GM23338 (cell line): ENCODE results near the gene ORC2. TPM values are rescaled to one million over a fixed set of nuclear protein-coding genes. Genes with fewer than 3 reads are reported as not detected.
A peak's percentile ranks its signal among the peaks of the same experiment; 100 is the strongest.

Experiments
- ATAC-seq: fragments of 200-7000 bp; cut with Tn5 transposase; 3 replicates; pipeline ENCODE4 v1.9.1; 2020
- DNase-seq: peaks from one replicate; pipeline ENCODE4 v3.0.0-alpha.2; 2015; ENCODE audit warnings: low spot score
- H2AFZ ChIP-seq: fragments of 200-600 bp; sonication (generic); 2 replicates; pipeline ENCODE4 v1.8.0; 2016; ENCODE audit warnings: antibody characterized with exemption, mild to moderate bottlenecking, moderate library complexity
- H3F3A ChIP-seq: fragments of 200-600 bp; sonication (generic); replicated peaks from 2 replicates; pipeline ENCODE4 v1.8.0; 2017; ENCODE audit warnings: antibody characterized with exemption, mixed run types, low read depth
- H3K27ac ChIP-seq: fragments of 200-600 bp; sonication (generic); 2 replicates; pipeline ENCODE4 v1.6.1; 2016; ENCODE audit warnings: low read depth
- H3K27me3 ChIP-seq: fragments of 200-600 bp; sonication (generic); 2 replicates; pipeline ENCODE4 v1.8.0; 2016; ENCODE audit warnings: mild to moderate bottlenecking, mixed run types, moderate library complexity; ENCODE audit not compliant: insufficient read depth
- H3K36me3 ChIP-seq: fragments of 200-600 bp; sonication (generic); 2 replicates; pipeline ENCODE4 v1.8.0; 2016; ENCODE audit warnings: mild to moderate bottlenecking; ENCODE audit not compliant: insufficient read depth
- H3K4me1 ChIP-seq: fragments of 200-600 bp; sonication (generic); 2 replicates; pipeline ENCODE4 v1.8.0; 2016; ENCODE audit warnings: mild to moderate bottlenecking, moderate library complexity; ENCODE audit not compliant: insufficient read depth
- H3K4me2 ChIP-seq: fragments of 200-600 bp; sonication (generic); 2 replicates; pipeline ENCODE4 v1.7.1; 2017; ENCODE audit warnings: mixed run types
- H3K4me3 ChIP-seq: fragments of 200-600 bp; sonication (generic); 2 replicates; pipeline ENCODE4 v1.6.1; 2016; ENCODE audit warnings: mixed run types
- H3K79me2 ChIP-seq: fragments of 200-600 bp; sonication (generic); replicated peaks from 2 replicates; pipeline ENCODE4 v1.8.0; 2017; ENCODE audit warnings: mild to moderate bottlenecking; ENCODE audit not compliant: insufficient read depth
- H3K9me2 ChIP-seq: fragments of 200-600 bp; sonication (generic); 2 replicates; pipeline ENCODE4 v1.8.0; 2017; ENCODE audit not compliant: insufficient read depth
- H4K20me1 ChIP-seq: fragments of 200-600 bp; sonication (generic); replicated peaks from 2 replicates; pipeline ENCODE4 v1.8.0; 2017; ENCODE audit warnings: mild to moderate bottlenecking; ENCODE audit not compliant: insufficient read depth
- H3K27ac Mint-ChIP-seq: 2 replicates; pipeline ENCODE4 v1.8.0; 2020; ENCODE audit warnings: inconsistent platforms, mild to moderate bottlenecking, moderate library complexity, mixed read lengths
- H3K27me3 Mint-ChIP-seq: 3 replicates; pipeline ENCODE4 v1.8.0; 2022; ENCODE audit warnings: low read depth, mild to moderate bottlenecking, moderate library complexity, mixed read lengths, inconsistent platforms; ENCODE audit not compliant: insufficient read depth, poor library complexity
- H3K36me3 Mint-ChIP-seq: 3 replicates; pipeline ENCODE4 v1.8.0; 2021; ENCODE audit warnings: low read depth, mild to moderate bottlenecking, inconsistent platforms, moderate library complexity, mixed read lengths
- H3K4me1 Mint-ChIP-seq: 3 replicates; pipeline ENCODE4 v1.8.0; 2020; ENCODE audit warnings: mild to moderate bottlenecking, inconsistent platforms, mixed read lengths
- H3K4me3 Mint-ChIP-seq: 3 replicates; pipeline ENCODE4 v1.8.0; 2021; ENCODE audit warnings: moderate library complexity, mild to moderate bottlenecking, inconsistent platforms, mixed read lengths
- H3K9me3 Mint-ChIP-seq: 3 replicates; pipeline ENCODE4 v1.8.0; 2020; ENCODE audit warnings: moderate library complexity, mild to moderate bottlenecking, inconsistent platforms, mixed read lengths
- CREB1 ChIP-seq: fragments of 250-450 bp; sonication (Bioruptor Pico); IDR thresholded peaks from 2 replicates; pipeline ENCODE4 v1.5.0; 2020; ENCODE audit warnings: low read depth, mild to moderate bottlenecking, moderate library complexity
- ETS1 ChIP-seq: IDR thresholded peaks from 2 replicates; pipeline ENCODE4 v1.6.1; 2016; ENCODE audit warnings: antibody characterized with exemption
- EZH2 ChIP-seq: fragments of 200-600 bp; sonication (generic); IDR thresholded peaks from one replicate; pipeline ENCODE4 v1.8.0; 2017; ENCODE audit warnings: antibody characterized with exemption, mild to moderate bottlenecking, low read depth; ENCODE audit not compliant: unreplicated experiment
- JUNB ChIP-seq: IDR thresholded peaks from one replicate; pipeline ENCODE4 v1.6.1; 2016; ENCODE audit warnings: antibody characterized with exemption; ENCODE audit not compliant: unreplicated experiment
- NANOG ChIP-seq: IDR thresholded peaks from 2 replicates; pipeline ENCODE4 v1.6.1; 2016; ENCODE audit warnings: antibody characterized with exemption, borderline replicate concordance
- POLR2AphosphoS5 ChIP-seq: IDR thresholded peaks from 2 replicates; pipeline ENCODE4 v1.6.1; 2016; ENCODE audit warnings: antibody characterized with exemption, low read depth
- STAT1 ChIP-seq: IDR thresholded peaks from one replicate; pipeline ENCODE4 v1.6.1; 2016; ENCODE audit warnings: antibody characterized with exemption; ENCODE audit not compliant: unreplicated experiment
- ZNF114 ChIP-seq: fragments of 250-450 bp; sonication (Bioruptor Pico); IDR thresholded peaks from 2 replicates; pipeline ENCODE4 v1.5.0; 2020; ENCODE audit warnings: mild to moderate bottlenecking, moderate library complexity
- ZNF331 ChIP-seq: fragments of 250-450 bp; sonication (Bioruptor Pico); IDR thresholded peaks from 2 replicates; pipeline ENCODE4 v1.5.0; 2020; ENCODE audit warnings: low read depth, mild to moderate bottlenecking, moderate library complexity
- polyA plus RNA-seq: library from polyadenylated mRNA; unstranded; fragments of >200 nt; fragmentation: Nextera tagmentation; extraction: Ambion mirVana; gene quantifications from 2 replicates; pipeline ENCODE4 v1.2.1, GENCODE V29; 2016
- total RNA-seq: library from RNA; depleted of rRNA; stranded (reverse); fragments of >200 nt; shearing (Covaris generic); gene quantifications from 2 replicates; pipeline ENCODE4 v1.2.3, GENCODE V29; 2014
- TF ChIP-seq, protein P1 (sequence below): fragments of 250-450 bp; sonication (Bioruptor Pico); IDR thresholded peaks from 2 replicates; pipeline ENCODE4 v1.5.0; 2020; ENCODE audit warnings: mild to moderate bottlenecking, moderate library complexity

ORC2 gene
- total and polyA plus RNA-seq, 2 experiments from 2014 or later = 26.1 to 42.0 TPM

- peaks cover 18% of the 10 kb centered on the region for H3K4me1 ChIP-seq
- no peaks in the 10 kb centered on the region; the same call in 1 of the 2 replicates for H4K20me1 ChIP-seq
- peaks cover 24% of the 10 kb centered on the region for H3K79me2 ChIP-seq
- Mint-ChIP-seq H3K27ac (no peak overlapping the region), H3K4me1 (peaks cover 24% of the 10 kb centered on the region), H3K9me3 (no peaks in the 10 kb centered on the region; the same call in 2 of the 3 replicates), H3K4me3 (no peak overlapping the region), H3K27me3 (peaks cover 5% of the 10 kb centered on the region), H3K36me3 (peaks cover under 1% of the 10 kb centered on the region; the same call in 1 of the 3 replicates)
- H3K9me2 ChIP-seq = no peaks in the 10 kb centered on the region
- no peak overlapping the region for H3K4me2 ChIP-seq
- ATAC-seq (no peak), DNase-seq (no peak)
- no peak overlapping the region for H3K4me3 ChIP-seq
- H3K36me3 ChIP-seq = no peaks in the 10 kb centered on the region
- peaks cover 7% of the 10 kb centered on the region for H3F3A ChIP-seq
- no peaks in the 10 kb centered on the region for H3K27me3 ChIP-seq
- no peak overlapping the region for H2AFZ ChIP-seq
- peak overlapping the region; percentile 72; the same call in 1 of the 2 replicates for H3K27ac ChIP-seq
- no peak for TF ChIP-seq CREB1
- no peak for TF ChIP-seq ZNF114
- TF ChIP-seq NANOG = no peak
- no peak for TF ChIP-seq ETS1
- TF ChIP-seq, protein P1, sequence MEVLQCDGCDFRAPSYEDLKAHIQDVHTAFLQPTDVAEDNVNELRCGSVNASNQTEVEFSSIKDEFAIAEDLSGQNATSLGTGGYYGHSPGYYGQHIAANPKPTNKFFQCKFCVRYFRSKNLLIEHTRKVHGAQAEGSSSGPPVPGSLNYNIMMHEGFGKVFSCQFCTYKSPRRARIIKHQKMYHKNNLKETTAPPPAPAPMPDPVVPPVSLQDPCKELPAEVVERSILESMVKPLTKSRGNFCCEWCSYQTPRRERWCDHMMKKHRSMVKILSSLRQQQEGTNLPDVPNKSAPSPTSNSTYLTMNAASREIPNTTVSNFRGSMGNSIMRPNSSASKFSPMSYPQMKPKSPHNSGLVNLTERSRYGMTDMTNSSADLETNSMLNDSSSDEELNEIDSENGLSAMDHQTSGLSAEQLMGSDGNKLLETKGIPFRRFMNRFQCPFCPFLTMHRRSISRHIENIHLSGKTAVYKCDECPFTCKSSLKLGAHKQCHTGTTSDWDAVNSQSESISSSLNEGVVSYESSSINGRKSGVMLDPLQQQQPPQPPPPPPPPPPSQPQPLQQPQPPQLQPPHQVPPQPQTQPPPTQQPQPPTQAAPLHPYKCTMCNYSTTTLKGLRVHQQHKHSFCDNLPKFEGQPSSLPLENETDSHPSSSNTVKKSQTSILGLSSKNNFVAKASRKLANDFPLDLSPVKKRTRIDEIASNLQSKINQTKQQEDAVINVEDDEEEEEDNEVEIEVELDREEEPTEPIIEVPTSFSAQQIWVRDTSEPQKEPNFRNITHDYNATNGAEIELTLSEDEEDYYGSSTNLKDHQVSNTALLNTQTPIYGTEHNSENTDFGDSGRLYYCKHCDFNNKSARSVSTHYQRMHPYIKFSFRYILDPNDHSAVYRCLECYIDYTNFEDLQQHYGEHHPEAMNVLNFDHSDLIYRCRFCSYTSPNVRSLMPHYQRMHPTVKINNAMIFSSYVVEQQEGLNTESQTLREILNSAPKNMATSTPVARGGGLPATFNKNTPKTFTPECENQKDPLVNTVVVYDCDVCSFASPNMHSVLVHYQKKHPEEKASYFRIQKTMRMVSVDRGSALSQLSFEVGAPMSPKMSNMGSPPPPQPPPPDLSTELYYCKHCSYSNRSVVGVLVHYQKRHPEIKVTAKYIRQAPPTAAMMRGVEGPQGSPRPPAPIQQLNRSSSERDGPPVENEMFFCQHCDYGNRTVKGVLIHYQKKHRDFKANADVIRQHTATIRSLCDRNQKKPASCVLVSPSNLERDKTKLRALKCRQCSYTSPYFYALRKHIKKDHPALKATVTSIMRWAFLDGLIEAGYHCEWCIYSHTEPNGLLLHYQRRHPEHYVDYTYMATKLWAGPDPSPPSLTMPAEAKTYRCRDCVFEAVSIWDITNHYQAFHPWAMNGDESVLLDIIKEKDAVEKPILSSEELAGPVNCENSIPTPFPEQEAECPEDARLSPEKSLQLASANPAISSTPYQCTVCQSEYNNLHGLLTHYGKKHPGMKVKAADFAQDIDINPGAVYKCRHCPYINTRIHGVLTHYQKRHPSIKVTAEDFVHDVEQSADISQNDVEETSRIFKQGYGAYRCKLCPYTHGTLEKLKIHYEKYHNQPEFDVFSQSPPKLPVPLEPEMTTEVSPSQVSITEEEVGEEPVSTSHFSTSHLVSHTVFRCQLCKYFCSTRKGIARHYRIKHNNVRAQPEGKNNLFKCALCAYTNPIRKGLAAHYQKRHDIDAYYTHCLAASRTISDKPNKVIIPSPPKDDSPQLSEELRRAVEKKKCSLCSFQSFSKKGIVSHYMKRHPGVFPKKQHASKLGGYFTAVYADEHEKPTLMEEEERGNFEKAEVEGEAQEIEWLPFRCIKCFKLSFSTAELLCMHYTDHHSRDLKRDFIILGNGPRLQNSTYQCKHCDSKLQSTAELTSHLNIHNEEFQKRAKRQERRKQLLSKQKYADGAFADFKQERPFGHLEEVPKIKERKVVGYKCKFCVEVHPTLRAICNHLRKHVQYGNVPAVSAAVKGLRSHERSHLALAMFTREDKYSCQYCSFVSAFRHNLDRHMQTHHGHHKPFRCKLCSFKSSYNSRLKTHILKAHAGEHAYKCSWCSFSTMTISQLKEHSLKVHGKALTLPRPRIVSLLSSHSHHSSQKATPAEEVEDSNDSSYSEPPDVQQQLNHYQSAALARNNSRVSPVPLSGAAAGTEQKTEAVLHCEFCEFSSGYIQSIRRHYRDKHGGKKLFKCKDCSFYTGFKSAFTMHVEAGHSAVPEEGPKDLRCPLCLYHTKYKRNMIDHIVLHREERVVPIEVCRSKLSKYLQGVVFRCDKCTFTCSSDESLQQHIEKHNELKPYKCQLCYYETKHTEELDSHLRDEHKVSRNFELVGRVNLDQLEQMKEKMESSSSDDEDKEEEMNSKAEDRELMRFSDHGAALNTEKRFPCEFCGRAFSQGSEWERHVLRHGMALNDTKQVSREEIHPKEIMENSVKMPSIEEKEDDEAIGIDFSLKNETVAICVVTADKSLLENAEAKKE = no peak
- TF ChIP-seq STAT1 = no peak
- no peak for TF ChIP-seq POLR2AphosphoS5
- no peak for TF ChIP-seq EZH2
- no peak for TF ChIP-seq JUNB
- no peak for TF ChIP-seq ZNF331 (CRISPR knock-in tag)
These were observed 3.3 kb upstream of the ORC2 start for GRCh38 chr2:200966770-200967169.
